GM21447 (cell line): ENCODE results near the gene ZNF491.
"Not testable (repeated sequence)": the region's sequence is repeated elsewhere in the genome, so short reads cannot be mapped to it uniquely, and the experiment has no call there.

ENCODE experiments used
- ATAC-seq: cut with Tn5 transposase; IDR thresholded peaks from one replicate; pipeline ENCODE4 v1.9.1; 2021; ENCODE audit not compliant: unreplicated experiment

Gene ZNF491

DNA sequence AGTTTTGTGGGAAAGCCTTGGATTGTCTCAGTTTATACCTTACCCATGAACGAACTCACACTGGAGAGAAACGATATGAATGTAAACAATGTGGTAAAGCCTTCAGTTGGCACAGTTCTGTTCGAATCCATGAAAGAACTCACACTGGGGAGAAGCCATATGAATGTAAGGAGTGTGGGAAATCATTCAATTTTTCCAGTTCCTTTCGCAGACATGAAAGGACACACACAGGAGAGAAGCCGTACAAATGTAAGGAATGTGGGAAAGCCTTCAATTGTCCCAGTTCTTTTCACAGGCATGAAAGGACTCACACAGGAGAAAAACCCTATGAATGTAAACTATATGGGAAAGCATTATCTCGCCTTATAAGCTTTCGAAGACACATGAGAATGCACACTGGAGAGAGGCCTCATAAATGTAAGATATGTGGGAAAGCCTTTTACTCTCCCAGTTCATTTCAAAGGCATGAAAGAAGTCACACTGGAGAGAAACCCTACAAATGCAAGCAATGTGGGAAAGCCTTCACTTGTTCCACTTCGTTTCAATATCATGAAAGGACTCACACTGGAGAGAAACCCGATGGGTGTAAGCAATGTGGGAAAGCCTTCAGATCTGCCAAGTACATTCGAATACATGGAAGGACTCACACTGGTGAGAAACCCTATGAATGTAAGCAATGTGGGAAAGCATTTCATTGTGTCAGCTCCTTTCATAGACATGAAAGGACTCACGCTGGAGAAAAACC is 8.2 kb downstream of the ZNF491 start:
- ATAC-seq: no peak

DNA sequence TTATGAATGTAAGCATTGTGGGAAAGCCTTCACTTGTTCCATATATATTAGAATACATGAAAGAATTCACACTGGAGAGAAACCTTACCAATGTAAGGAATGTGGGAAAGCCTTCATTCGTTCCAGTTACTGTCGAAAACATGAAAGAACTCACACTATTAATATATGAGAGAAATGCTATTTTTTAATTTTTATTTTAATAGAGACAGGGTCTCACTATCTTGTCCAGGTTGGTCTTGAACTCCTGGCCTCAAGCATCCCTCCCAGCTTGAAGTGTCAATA is 8.7 kb downstream of the ZNF491 start:
- no peak for ATAC-seq

DNA sequence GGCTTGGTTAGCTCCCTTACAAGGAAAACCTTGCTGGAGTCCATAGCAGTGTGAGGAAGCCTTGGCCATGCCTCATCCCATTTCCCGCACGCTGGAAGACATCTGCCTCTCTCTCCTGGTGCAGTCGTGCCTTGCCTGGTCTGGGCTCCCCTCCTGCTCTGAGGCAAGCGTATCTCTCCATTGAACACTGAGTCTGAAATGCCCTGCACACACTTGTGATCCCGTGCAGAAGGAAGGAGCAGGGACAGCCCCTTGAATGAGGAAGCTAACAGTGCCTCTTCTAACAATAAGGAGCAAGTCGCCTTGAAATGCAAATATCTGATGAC is 15.3 kb downstream of the ZNF491 start:
- ATAC-seq: peak; percentile 7

DNA sequence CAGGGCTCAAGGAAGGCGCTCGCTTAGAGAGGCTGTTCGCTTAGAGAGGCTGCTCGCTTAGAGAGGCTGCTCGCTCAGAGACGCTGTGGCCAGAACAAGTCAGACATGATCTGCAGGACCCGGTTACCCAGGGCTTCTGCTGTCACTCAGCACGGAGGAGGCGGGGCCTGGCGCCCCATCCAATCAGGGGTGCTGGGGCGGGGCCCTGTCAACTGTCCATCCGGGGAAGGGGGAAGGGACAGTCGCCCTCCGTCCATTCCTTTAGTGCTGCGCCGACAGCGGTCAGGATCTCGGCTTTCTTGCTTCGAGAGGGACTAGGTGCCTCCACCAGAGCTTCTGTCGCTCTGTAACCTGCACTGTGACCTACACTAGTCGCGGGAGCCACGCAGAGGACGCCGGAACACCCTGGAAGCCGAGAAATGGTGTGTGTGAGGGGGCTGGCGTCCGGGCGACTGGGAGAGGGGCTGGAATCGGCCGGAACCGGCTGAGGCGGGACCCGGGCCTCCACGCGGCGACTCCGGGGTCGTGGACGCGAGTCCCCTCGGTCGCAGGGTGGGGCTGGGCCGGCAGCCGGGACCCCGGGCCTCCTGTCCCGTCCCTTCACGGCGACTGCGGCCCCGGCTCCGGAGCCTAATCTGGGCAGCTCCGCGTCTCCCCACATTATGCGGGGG is 15.8 kb downstream of the ZNF491 start, which contains the start of gene ZNF440:
Gene ZNF440 (plus strand): TSS at position 245 of the 671 bp plus-strand sequence. CDS start 175 bp downstream, at position 420.
- ATAC-seq: peak; percentile 97

DNA sequence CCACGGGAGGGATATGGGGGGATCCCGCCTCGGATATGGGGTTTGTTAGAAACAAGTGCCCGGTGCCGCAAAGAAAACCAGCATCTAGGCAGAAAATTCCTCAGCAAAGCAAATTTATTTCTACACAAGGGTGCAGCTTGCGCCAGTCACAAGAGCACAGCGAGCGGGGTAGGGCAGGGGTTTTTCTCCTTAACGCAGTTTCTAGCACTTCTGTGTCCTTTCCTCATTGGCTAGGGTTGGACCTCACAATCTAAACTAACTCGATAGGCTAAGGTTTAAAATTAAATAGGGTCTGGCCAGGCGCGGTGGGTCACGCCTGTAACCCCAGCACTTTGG is 16.3 kb downstream of the ZNF491 start:
- ATAC-seq: no peak

DNA sequence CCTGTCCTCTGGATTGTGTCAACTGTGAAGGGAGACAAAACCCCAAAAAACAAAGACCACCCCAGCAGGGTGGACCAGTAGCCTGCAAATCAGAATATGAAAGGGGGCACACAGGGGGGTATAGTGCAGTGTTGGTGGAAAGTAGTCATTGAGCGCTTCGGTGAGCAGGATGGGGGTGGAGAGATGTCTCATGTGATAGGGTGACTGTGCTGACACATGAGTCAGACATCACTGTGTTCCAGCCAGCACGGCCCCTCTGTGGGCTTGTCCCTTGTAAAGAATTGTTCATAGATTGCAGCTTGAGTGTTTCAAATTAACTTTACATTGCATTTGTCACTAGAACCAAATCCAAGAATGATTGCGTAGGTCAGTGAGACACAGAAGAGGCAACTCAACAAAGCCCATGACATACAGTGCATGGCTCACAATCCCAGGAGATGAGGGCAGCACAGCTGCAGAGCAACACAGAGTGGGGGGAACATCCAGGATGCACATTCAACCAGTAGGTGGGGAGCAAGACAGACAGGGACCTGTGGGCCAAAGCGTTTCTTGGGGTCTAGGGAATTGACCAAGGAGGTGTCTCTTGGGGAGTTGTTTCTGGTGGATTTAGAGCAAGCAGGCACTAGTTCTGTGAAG is 23.3 kb downstream of the ZNF491 start:
- no peak for ATAC-seq

DNA sequence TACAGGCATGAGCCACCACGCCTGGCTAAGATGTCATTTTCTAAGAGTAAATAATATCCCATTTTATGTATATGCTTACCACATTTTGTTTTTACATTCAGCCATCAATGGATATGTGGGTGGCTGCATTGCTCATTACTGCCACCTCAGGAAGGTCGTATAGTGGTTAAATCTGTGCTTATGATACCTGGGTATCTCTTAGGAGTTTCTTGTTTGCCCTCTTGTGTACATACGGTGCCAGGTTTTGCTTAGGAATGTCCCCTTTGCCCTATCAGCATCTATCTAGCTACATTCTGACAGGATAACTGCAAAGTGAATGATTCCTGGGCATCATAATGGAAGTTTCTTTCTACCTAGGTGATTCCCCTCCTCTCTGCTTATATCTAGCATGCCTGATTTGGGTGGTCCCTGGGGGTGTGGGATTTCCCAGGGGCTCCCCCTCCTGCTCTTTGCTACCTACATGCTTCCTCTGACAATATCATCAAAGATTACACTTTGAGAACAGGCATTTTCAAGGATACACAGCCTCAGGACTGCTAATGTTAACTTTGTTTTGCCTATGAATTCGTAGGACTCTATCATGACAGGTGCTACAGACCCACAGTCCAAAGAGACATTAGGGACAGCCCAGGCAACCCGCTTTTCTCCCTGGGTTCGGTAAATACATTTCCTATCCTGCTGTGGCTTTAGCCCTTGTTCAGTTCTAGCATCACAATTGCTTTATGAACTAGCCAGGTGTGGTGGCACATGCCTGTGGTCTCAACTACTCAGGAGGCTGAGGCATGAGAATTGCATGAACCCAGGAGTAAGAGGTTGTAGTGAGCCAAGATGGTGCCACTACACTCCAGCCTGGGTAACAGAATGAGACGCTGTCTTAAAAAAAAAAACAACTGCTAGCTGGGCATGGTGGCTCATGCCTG is 30.9 kb downstream of the ZNF491 start:
- ATAC-seq: not testable (repeated sequence)

DNA sequence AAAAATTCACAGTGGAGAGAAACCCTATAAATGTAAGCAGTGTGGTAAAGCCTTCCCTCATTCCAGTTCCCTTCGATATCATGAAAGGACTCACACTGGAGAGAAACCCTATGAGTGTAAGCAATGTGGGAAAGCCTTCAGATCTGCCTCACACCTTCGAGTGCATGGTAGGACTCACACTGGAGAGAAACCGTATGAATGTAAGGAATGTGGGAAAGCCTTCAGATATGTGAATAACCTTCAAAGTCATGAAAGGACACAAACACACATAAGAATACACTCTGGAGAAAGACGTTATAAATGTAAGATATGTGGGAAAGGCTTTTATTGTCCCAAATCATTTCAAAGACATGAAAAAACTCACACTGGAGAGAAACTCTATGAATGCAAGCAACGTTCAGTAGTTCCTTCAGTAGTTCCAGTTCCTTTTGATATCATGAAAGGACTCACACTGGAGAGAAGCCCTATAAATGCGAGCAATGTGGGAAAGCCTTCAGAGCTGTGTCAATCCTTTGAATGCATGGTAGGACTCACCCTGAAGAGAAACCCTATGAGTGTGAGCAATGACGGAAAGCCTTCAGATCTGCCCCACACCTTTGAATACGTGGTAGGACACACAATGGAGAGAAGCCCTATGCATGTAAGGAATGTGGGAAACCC is 34.1 kb downstream of the ZNF491 start:
- no peak for ATAC-seq

DNA sequence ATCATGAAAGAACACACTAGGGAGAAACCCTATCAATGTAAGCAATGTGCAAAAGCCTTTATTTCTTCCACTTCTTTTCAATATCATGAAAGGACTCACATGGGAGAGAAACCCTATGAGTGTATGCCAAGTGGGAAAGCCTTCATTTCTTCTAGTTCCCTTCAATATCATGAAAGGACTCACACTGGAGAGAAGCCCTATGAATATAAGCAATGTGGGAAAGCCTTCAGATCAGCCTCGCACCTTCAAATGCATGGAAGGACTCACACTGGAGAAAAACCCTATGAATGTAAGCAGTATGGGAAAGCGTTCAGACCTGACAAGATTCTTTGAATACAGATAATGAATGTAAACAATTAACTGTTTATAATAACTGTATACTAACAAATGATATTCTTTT is 35.2 kb downstream of the ZNF491 start:
- no peak for ATAC-seq

DNA sequence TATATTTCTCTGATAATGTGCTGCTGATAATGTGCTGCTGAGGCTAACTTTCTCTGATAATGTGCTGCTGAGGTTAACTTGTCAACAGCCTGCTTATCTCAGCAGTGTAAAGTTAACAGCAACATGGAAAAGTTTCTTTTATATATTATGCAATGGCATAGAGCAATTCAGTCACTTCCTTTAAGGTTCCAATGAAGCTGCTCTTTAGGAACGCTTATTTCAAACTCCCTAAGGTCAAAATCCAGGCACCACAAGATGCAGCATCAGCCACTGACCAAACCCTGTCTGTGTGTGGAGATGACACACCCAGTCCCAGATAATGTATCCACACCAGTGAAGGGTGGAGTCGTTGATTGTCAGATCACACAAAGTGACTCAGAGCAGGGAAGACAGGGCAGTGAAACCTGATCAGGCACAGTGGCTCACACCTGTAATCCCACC is 37.3 kb downstream of the ZNF491 start:
- not testable (repeated sequence) for ATAC-seq

DNA sequence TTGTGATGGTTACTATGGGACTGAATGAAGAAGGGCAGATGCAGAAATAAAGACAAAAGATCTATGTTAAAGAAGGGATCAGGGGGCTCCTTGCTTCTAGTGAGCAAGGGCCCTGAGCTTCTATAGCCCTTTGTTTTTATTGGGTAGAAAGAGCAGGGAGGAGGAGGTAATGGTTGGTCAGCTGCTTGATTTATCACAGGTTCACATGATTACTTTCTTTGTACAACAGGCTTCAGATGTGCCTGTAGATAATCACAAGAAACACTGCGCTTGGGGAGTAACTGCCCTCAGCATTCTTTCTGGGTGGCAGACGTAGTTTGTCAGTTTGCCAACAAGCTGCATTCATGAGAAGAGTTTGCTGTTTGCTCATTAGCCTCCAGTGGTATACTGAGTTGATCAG is 45.4 kb downstream of the ZNF491 start:
- no peak for ATAC-seq

DNA sequence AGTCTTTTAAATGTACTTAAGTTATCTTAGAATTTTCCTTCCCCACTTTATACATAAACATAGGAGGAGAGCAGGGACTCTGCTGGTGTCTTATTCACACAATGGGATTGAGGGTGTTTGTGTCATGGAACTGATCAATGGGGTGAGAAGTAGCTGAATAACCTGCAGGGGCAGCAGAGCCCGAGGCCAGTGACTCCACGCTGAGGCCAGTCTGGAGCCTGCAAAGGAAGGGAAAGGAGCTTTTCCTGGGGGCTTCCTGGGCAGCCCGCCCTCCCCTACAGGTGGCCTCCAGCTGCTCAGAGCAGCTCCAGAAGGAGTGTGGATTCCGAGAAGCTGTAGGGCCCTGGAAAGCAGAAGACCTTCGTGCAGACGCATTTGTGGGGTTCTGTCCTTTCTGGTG is 49.3 kb downstream of the ZNF491 start:
- ATAC-seq: not testable (repeated sequence)

DNA sequence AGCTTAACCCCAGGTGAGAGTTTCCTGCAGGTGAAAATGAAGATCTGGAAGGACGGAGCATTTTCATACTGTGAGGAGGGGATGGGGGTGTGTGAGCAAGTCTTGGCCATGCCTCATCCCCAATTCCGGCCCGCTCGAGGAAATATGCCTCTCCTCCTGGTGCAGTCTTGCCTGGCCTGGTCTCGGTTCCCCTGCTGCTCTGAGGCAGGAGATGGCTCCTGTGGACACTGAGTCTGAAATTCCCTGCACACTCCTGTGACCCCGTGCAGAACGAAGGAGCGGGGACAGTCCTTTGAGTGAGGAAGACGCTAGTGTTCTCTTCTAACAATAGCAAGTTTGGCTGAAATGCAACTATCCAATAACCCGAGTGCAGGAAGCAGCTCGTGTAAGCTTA is 49.9 kb downstream of the ZNF491 start:
- no peak for ATAC-seq

DNA sequence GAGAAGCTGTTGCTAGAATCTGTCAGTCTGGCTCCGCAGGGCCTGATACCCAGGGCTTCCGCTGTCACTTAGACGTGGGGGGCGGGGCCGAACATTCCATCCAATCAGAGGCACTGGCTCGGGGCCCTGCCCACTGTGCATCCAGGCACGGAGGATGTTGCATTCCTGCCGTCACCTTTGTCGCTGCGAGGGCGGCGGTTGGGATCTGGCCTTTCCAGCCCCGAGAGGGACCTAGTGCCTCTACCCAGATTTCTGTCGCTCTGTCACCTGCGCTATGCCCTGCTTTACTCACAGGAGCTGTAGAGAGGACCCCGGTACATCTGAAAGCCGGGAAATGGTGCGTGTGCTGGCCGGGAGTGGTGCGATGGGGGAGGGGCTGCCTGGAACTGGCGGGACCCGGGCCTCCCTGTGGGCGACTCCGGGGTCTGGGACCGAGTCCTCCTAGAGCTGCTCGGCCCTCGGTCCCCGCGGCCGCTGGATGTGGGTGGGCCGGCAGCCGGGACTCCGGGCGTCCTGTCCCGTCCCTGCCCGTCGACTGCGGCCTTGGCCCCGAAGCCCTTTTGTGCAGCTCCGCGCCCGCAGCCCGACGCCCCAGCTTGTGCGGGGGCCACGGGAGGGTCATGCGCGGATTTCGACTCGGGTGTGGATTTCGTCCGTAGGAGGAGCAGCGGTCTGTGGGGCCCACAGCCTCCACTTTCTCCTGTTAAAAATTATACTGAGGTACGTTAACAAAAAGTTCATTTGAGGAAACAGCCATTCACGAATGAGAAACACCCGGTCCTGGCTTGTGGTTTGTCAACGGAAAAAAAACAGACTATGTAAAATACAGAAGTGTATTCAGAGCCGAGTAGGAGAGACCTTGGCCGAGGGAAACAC is 50.5 kb downstream of the ZNF491 start, which contains the start of gene ZNF439:
Gene ZNF439 (plus strand): TSS at position 133 of the 876 bp plus-strand sequence. CDS start 142 bp downstream, at position 275.
- ATAC-seq: no peak

DNA sequence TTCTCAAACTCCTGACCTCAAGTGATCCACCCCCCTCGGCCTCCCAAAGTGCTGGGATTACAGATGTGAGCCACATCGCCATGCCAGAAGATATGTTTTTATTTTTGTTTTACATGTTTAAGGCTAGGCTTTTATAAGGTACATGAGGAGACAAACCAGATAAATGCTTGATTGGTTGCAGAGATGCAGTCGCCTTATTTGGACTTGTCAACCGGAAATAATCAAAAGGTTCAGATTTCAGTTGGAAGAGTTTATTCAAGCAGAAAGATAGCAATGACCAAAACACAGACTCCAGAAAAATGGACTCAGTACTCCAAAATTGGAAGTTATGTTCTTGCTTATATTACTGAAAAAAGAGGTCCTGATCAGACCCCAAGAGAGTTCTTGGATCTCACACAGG is 52.0 kb downstream of the ZNF491 start:
- not testable (repeated sequence) for ATAC-seq

DNA sequence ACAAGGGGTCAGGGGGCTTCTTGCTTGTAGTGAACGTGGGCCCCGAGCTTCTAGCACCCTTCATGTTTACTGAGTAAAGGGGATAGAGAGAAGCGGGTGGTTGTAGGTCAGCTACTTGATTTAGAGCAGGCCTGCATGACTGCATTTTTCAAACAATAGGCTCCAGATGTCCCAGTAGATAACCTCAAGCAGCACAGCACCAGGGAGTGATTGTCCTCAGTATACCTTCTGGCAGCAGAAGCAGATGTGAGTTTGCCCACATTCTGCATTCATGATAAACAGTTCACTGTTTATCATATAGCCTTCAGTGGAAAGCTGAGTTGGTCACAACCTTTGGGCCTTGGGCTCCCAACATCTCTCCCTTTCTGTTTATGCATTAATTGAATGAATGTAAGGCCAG is 55.0 kb downstream of the ZNF491 start:
- ATAC-seq: no peak

DNA sequence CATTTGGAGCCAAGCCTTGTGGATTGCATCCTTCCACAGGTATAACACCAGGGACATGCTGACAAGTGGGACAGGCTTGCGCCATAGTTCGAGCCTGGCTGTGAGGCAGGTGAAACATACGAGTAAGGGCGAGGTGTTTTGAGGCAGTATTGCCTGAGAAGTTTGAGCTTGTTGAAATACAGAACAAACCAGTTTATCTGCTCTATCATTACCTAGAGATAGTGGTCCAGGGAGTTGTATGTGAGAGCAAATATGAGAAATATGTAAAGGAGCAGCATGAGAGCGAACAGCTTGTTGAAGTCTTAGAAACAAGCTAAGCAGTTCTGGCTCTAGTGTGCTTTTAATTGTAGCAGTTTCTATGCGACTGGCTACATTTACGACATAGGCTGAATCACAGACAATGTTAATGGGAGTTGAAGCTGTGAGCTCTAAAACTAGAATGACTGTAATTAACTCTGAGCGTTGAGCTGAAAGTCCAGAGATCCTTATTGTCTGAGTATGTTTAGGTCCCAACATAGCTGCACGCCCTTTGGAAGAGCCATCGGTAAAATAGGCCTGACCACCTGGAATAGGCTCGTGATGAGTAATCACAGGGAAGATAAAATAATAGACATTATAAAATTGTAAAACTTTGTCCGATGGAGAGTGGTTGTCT is 58.4 kb downstream of the ZNF491 start:
- ATAC-seq: no peak
